Stimulated activated CD4-positive, alpha-beta T cell treated with anti-CD3 and anti-CD28 coated beads, TNF-alpha, amount 100 ng/mL, for 48 hours (primary cell): Measurements from ENCODE around the gene CCL4.
"Not testable (repeated sequence)": the region's sequence is repeated elsewhere in the genome, so short reads cannot be mapped to it uniquely, and the experiment has no call there.

Experiments used
- DNase-seq, 3 donors: peaks; one replicate each; pipeline ENCODE4 v3.0.0-alpha.2; 2020; ENCODE audit warnings: low read depth in 3 of 3

The CCL4 gene

DNA sequence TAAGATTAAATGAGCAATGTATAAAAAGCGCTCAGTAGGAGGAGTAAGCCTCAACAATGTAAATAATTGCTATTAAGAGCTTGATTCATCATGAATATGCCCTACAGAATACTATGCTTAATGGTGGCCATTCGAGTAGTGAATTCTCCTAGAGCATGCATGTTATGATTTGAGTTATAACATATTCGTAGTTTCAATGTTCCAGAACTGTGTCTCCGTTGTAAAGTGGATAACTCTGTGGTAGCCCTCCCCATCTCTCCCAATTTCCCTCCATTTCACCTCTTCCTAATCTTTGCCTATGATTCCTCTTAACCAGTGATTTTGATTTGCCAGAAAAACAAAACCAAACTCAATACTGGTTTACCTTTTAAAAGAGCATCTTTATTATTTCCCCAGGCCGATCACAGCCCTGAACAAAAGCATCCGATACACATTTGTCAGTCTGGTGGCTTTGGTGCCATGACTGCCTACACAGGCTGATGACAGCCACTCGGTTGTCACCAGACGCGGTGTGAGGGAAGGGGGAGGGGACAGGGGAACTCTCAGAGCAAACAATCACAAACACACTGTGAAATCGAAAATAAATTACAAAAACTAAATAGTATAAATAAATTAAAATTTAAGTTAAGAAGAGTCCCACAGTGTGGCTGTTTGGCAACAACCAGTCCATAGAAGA is 15.6 kb upstream of the CCL4 start:
- DNase-seq, result not testable (repeated sequence)

DNA sequence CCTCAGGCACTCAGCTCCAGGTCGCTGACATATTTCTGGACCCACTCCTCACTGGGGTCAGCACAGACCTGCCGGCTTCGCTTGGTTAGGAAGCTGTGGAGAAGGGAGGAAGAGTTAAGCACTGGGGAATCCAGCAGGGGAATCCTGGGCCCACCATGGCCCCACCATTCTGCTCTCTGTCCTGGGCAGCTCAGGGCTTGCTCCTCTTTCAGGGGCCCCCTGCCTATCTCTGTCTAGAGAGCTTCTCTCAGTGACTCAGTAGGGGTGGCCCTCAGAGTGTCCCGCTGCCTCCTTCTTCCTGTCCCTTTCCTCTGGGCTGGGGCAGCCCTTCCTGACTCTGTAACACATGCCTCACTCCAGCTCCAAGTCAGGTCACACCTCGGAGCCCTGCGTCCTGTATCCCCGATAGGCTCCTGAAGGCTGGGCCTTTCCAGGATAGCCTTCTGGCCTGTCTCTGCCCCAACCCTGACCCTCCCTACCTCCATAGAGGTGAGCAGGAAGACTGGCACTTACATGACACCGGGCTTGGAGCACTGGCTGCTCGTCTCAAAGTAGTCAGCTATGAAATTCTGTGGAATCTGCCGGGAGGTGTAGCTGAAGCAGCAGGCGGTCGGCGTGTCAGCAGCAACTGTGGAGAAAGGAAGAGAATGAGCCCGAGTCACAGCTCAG is 14.8 kb upstream of the CCL4 start:
- DNase-seq, result no peak

DNA sequence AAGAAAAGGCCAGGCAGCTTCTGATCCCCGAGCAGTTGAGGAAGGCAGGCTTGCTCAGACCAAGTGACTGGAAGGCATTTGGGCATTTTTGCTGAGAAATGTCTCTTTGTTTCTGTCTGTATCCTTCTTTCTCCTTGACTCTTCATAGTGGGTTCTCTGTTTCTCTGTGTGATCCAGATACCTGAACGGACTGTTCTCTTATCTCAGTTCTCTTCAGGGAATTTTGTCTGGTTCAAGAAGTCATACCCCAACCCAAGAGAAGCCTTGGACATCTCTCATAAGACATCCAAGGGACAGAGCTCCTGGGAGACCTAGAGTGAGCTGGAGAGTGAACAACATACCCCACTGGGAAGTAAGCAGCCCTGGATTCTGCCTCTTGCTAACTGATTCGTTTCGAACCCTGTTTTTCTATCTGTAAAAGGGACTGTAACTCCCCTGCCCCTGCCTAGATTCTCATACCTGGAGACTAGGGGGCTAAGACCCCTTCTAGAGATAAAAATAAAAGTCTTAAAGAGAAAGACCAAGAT is 14.2 kb upstream of the CCL4 start:
- DNase-seq, result no peak

DNA sequence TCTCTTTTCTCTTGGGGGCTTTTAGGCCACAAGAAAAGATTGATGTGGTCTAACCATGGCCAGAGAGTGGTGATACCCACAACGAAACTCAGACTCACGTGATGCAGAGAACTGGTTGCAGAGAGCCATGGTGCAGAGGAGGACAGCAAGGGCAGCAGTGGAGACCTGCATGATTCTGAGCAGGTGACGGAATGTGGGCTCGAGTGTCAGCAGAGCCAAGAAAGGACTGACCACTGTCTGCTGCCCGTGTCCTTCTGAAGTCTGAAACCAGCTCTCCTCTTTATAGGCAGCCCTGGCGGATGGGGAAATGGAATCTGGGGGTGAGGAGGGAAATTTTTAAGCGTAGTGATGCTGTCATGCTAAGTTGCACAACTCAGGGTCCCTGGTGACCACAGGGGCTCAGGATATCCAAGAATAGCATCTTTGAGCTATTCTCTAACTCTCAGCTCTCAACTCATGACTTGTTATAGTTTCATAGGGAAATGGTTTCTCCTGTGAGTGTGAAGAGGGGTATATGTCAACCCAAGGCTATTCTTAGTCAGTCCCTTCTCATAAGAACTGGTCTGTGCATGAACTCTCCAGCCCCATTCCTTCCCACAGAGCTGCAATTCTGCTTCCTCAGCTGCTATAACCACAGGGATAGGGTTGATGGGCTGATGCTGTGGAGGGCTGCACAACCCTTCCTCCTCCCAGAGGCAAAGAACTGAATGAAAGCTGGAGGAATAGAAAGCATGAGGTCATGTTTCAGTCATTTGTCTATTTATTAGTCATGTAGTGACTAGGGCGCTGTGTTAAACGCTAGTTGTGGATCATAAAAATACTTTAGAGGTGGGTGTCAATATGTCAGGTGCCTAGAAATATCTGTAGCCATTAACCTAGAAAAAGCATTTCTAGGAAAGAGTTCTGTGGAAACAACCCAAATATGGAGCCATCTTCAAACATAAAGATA is 13.5 kb upstream of the CCL4 start, which contains the start of gene CCL3:
CCL3 (minus strand) TSS at position 256 of the 949 bp plus-strand sequence; CDS start at position 171, 85 bp downstream.
- DNase-seq, result peak in 2 of 3 donors; percentile 32 to 46

DNA sequence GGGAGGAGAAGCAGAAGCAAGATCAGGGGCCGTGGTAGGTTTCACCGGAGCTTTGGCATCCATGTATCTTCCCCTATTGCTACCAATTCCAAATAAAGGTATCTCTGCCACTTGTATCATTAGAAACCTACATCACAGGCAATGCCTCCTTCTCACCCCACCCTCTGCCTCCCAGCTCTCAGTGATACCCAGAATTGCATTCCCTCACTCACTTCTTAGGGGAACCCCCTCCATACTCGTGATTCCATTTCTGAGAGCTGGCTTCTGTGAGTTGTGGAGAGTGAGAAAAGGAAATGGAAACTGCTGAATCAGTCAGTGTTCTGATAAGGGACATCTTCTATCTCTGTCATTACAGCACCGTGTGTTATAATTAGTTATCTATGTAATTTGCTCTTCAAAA is 11.4 kb upstream of the CCL4 start:
- no peak for DNase-seq

DNA sequence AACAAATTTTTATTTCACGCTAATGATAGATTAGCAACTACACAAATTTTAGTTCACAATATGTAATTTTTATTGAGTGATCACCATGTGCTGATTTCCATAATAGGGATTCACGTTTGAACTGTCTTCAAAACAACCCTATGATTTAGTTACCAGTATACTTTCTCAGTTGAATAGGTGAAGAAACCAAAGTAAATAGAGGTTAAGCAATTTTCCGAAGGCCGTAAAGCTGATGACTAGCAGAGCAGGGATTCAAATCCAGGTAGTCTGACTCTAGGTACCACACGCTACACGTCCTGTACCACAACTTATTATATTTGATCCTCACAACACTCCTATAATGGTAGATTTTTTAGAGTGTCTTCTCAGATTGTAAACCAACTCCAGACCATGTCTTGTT is 10.9 kb upstream of the CCL4 start:
- not testable (repeated sequence) for DNase-seq

DNA sequence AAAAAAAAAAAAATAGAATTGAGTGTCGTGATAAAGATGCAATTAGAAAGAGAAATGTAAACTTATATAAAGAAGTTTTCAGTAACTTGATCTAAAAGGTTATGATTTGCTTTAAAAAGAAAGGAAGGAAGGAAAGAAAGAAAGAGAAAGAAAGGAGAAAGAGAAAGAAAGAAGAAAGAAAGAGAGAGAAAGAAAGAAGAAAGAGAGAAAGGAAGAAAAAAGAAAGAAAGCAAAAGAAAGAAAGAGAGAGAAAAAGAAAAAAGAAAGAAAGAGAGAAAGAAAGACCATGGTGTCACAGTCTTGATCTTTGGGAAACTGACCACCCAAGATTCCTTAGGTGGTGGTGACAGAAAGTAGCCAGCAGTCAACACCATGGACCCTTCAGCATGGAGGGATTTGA is 9.4 kb upstream of the CCL4 start:
- no peak for DNase-seq

DNA sequence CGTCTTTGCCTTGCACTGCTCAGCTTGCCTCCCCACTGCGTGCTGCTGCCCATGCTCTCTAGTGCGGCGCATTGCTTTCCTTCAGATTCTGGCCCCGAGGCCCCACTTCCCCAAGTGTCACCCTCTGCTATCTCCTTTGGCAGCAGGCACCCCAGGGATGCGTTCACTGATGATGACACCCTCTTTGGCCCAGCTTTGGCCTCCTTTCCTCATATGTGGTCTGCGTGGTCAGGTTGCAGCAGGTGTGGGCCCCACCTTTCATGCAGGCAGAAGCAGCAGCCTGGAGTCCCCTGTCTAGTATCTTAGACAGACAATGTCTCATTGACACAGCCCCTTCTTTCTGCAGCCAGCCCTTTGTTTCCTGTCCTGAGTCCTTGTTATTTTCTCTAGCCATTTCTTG is 8.9 kb upstream of the CCL4 start:
- no peak for DNase-seq

DNA sequence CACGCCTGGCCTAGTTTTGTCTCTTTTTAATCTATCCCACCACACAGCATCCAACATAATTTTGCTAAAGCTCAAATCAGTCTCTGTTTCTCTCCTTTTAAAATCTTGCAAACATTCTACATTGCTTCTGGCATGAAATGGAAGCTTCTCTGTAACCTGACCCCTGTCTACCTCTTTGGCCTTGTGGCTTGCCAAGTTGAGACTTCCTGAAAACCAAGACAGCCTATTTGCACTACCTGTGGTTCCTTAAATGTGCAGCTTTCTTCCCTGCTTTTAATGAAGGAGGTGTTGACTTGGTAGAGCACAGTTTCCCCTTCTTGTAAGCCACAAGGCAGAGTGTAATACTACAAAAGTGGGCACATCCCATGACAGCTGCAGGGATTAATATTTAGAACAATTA is 7.6 kb upstream of the CCL4 start:
- DNase-seq, result no peak

DNA sequence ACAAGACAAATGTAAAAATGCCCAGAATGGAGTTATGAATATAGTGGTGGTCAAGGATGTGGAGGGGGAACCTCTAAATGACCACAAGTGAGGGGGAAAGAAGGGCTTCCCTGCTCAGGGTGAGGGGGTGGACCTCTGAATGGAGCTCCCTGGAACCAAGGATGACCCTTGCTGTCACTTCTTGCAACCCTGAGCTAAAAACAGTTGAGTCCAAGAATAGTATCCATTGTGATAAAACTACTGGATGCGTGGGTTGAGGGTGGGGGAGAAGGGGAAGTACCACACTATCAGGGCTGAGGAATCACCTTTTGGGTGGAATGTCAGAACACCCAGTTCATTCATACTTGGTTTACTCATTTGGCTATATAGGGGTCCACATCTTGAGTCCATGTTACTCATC is 4.6 kb upstream of the CCL4 start:
- DNase-seq, result not testable (repeated sequence)

DNA sequence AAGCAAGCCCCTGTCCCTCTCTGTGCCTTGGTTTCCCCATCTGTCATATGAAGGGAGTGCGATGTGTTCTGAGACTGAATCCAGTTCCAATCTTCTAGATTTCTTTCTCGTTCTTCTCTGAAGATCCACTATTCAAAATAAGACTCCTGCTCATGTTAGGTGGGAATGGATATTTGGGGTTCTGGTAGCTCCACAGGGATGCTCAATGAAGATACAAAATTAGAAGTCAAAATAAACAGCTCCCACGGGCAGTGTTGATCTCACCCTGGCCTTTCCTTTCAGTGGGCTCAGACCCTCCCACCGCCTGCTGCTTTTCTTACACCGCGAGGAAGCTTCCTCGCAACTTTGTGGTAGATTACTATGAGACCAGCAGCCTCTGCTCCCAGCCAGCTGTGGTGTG is 619 bp downstream of the CCL4 start:
- not testable (repeated sequence) for DNase-seq

DNA sequence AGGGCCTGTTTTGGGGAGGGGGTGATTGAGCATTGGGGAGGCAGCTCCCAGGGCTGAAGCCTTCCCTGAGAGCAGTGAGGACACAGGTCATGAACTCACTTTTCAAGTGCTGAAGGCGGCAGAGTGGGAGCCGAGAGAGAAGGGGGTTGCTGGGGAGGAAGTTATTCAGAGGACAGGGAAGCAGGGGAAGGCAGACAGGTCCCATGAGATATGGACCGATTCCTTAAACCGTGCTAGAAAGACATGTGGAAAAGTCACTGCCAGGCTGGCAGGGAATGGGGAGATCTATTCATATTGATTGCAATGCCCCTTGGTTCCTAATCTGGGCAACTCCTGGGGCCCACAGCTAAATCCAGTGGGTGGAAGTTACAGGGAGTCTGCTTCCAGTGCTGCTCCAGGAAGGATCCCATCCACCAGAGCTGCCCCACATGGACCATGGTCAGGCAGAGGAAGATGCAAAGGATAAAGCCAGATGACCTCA is 1.1 kb downstream of the CCL4 start:
- no peak for DNase-seq

DNA sequence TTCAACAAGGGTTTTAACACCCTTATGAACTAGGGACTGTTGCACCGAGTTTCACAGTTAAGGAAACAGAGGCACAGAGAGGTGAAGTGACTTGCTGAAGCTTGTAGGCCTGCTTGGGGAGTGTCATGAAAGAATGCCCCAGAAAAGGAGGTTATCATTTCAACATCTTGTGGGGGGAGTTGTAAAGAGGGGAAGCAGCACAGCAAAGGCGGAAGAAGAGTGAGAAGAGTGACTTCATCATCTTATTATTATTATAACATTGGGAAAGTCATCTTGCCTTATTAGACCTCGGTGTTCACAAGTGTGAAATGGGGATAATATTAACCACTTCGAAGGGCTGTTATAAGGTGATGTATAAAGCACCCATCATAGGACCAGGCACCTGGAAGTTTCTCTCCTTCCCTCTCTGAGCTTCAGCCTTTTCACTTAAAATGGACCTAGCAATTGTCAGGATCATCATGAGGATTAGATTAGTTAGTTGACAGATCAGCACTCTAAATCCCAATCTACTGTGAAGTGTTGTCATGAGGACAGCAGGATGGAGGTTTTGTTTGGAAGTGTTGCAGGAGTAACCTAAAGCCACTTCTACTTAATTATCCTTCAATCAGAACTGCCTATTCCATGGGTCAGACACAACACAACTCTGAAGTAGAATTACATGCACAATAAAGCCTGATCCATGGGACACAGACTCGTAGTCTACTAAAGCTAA is 2.3 kb downstream of the CCL4 start:
- DNase-seq, result no peak

DNA sequence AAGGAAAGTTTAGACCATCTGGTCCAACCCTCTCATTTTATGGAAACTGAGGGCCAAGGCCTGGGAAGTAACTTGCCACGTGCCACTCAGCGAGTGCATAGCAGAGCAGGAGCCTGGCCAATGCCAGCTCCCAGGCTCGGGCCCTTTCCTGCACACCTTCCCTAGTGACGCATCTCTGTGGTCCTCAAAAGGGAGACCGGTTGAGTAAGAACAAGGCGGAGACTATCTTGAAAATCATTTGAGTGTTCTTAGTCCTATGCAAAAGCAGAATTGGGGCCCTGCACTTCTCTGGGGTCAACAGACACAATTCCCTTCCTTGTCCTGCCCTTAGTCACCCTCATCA is 2.8 kb downstream of the CCL4 start:
- DNase-seq, result no peak

DNA sequence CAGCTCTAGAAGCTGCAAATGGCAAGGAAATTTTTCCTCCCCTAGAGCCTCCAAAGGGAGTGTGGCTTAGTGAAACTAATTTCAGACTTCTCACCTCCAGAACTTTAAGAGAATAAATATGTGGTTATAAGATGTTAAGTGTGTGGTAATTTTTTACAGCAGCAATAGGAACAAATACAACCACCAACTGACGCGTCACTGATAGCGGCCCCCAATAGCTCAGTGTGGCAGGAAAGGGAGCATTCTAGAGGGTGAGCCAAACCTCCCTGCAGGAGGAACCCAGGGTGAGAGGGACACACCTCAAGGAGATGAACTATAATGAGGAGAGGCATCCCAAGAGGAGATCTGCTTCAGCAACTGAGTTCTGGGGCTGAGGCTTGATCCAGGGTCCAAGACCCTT is 4.0 kb downstream of the CCL4 start:
- DNase-seq, result no peak

DNA sequence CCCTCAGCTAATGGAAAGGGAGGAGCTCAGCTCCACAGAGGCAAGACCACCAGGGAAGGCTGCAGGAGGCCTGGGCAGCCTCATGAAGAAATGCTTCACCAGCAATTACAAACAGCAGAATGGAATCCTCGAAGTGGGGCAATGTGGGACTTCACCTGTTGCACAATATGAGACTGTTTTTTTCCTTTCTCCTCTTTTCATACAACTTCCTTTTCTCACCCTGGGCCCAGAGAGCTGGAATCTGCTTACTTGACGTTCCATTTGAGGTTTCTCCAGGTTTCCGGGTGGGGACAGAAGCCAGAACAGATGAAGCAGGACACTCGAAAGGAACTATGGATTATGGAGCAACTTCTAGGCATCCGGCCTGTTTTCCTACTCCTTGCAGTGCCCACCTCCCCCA is 4.6 kb downstream of the CCL4 start:
- not testable (repeated sequence) for DNase-seq

DNA sequence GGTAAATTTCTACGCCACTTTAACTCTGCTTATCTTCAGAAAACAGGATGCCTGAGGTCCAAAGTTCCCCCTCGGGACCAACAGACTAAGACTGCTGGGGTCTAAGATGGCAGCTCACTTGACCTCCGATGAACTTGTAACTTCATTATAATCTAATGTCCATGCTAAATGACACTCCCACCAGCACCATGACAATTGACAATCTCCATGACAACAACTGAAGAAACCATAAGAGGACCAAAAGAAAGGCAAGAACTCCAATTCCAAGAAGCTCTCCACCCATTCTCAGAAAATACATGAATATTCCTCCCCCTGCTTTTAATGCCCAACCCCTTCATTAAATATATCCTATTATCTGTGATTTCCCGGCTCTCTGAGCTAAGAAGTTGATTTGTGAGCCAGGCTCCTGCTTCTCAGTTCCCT is 7.5 kb downstream of the CCL4 start:
- no peak for DNase-seq

DNA sequence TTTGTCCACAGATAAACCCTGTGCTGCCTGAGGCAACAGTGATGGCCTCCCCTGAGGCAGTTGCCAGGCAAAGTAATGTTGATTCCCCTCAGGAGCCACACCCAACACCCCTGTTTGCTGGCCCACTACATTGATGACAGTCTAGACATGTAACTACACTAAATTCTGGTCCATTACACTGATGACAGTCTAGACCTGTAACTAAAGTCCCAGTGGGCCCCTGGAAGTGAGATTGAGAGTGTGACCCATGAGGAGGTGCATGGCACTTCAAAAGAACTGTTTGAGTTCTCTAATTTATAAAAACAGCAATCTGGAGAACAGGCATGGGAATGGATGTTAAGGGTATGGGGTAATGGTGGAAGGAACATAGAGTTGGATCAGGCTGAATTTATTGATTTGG is 8.9 kb downstream of the CCL4 start:
- no peak for DNase-seq

DNA sequence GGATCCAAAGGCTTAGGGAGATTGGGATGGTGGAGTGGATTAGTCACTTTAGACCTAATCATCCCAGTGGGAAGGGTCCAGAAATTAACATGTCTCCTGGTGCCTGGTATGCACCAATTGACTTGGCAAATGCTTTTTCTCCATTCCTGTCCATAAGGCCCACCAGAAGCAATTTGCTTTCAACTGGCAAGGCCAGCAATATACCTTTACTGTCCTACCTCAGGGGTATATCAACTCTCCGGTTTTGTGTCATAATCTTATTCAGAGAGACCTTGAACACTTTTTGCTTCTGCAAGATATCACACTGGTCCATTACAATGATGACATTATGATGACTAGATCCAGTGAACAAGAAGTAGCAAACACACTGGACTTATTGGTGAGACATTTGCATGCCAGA is 9.5 kb downstream of the CCL4 start:
- DNase-seq, result not testable (repeated sequence)

DNA sequence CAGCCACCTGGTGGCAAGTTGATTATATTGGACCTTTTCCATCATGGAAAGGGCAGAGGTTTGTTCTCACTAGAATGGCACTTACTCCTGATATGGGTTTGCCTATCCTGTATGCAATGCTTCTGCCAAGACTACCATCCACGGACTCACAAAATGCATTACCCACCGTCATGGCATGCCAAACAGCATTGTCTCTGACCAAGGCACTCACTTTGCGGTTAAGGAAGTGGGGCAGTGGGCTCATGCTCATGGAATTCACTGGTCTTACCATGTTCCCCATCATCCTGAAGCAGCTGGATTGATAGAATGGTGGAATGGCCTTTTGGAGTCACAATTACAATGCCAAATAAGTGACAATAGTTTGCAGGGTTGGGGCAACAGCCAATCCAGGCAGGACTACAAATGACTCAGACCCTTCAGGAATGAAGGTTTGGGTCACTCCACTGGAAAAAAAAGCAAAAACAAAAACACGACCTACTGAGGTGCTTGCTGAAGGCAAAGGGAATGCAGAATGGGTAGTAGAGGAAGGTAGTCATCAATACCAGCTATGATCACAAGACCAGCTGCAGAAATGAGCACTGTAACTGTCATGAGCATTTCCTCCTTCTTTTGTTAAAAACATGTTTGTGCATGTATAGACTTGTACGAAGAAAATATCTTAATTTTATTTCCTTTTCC is 11.5 kb downstream of the CCL4 start:
- DNase-seq, result not testable (repeated sequence)

DNA sequence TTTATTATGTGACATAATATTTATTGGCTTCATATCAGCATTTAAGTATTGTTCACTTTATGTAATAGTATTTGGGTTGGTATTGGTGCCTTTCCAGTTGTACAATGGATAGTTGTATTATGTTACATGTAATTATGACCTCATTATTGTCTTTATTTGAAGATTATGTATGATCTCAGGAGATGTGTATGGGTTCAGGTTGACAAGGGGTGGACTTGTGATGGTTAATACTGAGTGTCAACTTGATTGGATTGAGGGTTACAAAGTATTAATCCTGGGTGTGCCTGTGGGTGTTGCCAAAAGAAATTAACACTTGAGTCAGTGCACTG is 12.0 kb downstream of the CCL4 start:
- not testable (repeated sequence) for DNase-seq
